HG02610 (cell line): ENCODE results near the gene GTF3C4.
"Not testable (repeated sequence)": the region's sequence is repeated elsewhere in the genome, so short reads cannot be mapped to it uniquely, and the experiment has no call there.

Experiments
- ATAC-seq: cut with Tn5 transposase; IDR thresholded peaks from one replicate; pipeline ENCODE4 v1.9.1; 2021; ENCODE audit warnings: mild to moderate bottlenecking, moderate library complexity; ENCODE audit not compliant: unreplicated experiment

The GTF3C4 gene

DNA sequence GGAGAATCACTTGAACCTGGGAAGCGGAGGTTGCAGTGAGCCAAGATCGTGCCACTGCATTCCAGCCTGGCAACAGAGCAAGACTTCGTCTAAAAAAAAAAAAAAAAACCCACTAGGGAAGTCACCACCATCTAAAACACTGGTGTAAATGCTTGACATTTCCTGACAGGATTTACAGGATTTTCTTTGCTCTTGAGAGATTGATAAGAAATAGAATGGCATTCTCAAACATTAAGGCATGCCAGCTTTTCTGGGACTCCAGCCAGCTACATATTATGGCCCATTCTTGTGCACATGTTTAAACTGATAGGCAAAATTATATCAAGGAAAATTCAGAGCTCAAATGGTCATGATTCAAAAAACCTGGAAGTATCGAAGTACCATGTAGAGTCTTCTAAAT lies 28.7 kb downstream of the GTF3C4 start:
- no peak for ATAC-seq

DNA sequence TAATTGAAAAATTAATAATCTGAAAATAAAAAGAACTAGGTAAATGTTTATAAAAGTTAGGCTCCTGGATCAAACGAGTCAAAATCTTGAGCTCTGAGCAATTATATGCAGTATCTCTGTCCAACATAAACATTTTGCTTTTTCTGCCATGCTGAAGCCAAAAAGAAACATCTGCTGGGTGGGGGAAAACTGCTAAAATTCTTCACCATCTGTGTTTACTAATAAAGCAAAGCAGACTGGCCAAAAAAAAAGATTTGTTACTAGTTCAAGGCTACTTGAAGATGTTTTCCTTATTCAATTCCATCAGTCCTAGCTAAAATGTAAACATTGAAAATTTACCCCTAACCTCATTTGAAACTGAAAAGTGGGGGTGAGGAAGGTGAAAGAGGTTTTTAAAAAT lies 29.7 kb downstream of the GTF3C4 start:
- no peak for ATAC-seq

DNA sequence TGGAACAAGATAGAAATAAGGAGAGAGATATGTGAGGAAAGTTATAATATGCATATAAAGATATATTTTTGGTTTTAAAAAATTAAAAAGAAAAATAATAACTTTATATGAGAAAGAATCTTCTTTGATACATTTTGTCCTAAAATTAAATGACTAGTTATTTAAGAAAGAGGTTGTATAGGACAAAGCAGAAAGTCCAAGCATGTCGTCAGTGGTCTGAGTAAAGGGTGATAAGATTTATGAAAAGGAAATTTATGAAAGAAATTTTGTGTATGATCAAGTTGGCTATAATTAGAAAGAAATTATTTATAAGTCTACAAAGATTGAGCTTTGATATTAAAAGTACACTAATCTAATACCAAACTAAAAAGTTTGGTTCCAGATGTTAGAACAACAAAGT lies 32.0 kb downstream of the GTF3C4 start:
- ATAC-seq, result no peak

DNA sequence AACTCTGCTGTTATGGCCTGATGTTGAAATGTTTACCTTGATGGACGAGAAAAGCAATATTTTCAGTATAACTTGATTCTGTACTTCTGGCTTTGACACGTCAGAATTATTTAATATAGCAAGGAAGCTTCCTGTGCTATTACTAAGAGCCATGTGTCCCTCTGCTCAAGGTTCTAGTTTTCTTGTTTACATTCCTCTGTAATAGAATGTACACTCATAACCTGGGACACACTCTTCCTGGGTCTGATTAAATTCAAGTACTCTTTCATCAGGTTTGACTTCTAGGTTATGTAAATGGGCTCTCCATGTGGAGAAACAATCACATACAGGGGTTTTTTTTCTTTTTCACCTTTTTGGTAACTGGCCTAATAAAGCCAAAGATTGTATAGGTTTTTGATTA lies 33.1 kb downstream of the GTF3C4 start:
- ATAC-seq, result no peak

GRCh38 chr9:132708239-132708638 lies 38.0 kb downstream of the GTF3C4 start:
- ATAC-seq, result no peak

GRCh38 chr9:132708769-132709430 lies 38.6 kb downstream of the GTF3C4 start:
- no peak for ATAC-seq

GRCh38 chr9:132710333-132710732 lies 40.1 kb downstream of the GTF3C4 start:
- ATAC-seq, result no peak

DNA sequence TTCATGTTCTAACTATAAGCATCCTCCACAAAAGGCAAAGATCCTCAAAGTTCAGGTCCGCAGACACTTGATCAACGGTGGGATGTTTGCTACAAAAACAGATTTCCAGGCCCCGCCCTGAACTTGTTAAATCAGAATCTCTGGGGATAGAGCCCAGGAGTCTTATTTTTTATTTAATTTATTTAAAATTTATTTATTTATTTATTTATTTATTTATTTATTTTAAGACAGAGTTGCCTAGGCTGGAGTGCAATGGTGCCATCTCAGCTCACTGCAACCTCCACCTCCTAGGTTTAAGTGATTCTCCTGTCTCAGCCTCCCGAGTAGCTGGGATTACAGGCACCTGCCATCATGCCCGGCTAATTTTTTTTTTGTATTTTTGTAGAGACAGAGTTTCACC lies 40.9 kb downstream of the GTF3C4 start:
- ATAC-seq, result not testable (repeated sequence)

DNA sequence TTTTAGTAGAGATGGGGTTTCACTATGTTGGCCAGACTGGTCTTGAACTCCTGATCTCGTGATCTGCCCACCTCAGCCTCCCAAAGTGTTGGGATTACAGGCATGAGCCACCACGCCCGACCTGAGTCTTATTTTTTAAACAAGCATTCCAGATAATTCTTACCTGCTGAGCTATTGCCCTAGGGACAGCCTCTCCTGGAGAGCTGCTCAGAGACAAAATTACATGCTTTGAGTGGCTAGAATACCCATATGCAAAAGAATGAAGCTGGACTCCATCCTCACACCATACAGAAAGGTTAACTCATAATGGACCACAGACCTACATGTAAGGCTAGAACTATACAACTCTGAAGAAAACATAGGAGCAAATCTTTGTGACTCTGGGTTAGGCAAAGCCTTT lies 41.6 kb downstream of the GTF3C4 start:
- no peak for ATAC-seq

- ATAC-seq, result no peak
Measured at GRCh38 chr9:132712753-132713152, 42.5 kb downstream of the GTF3C4 start.

- ATAC-seq, result no peak
Measured at GRCh38 chr9:132716007-132716406, 45.7 kb downstream of the GTF3C4 start.

DNA sequence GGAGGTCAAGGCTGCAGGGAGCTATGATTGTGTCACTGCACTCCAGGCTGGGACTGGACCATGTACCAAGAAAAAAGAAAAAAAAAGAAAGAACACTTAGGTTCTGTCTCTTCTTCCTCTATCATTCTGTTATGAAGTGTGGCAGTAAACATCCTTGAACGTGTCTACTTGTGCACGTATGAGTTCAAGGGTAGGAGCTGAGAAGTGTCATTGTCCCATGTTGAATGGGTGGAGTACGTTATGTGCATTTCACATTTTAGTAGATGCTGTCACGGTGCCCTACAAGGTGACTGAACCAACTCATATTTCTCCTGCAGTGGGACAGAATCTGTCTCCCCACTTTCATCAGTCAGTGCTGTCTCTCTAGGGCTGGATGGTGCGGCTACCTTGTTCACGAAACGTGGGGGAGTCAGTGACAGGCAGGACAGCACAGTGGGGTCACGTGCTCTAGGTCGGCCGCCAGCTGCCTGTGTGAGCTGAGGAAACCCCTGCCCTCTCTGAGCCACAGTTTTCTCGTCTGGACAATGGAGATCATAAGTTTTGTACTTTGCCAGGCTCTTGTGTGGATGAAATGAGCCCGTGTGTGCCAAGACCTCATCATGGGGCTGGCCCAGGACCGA lies 47.2 kb downstream of the GTF3C4 start:
- ATAC-seq, result no peak

- not testable (repeated sequence) for ATAC-seq
Measured at GRCh38 chr9:132718381-132718928, 48.2 kb downstream of the GTF3C4 start.

DNA sequence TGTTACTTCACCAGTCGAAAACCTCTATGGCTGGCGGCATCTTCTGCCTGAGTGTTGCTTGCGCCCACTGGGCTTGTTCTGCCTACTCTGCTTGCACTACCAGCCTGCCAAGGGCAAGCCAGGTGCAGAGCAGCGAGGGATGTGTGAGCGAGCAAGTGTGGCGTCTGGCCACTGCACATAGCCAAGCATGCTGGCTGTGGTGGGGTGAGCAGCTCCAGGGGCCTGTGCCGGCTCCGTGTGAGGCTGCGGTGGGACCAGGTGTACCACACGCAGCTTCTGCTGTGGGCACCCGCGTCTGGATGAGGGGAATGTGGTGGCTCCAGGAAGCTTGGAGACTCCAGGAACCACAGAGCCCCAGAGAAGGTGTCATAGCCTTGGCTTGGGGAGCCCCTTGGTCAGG lies 51.4 kb downstream of the GTF3C4 start:
- ATAC-seq, result no peak

DNA sequence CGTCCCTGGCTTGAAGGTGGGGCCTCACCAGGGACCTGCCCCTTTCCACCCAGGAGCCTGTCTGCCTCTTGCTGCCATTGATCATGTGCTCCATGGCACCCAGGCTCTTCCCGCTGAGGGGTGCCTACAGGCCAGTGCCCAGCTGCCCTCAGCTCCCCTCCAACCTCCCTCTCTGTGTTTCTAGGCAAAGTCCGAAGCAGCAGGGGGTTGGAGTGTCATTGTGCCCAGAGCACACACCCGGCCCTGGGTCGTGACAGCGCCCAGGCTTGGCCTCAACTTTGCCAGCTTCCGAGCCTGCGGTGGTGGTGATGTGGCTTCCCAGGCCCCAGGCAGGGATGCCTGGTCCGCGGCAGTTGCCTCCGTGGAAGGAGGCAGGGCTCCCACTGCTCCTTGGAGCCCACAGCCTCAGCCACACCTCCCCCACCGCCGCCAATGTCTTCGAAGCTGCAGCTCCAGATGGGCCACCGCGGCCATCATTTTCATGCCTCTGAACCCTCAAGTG lies 52.4 kb downstream of the GTF3C4 start:
- no peak for ATAC-seq

GRCh38 chr9:132723809-132724208 lies 53.5 kb downstream of the GTF3C4 start:
- ATAC-seq, result no peak

- ATAC-seq, result no peak
Measured at GRCh38 chr9:132725306-132725705, 55.0 kb downstream of the GTF3C4 start.

GRCh38 chr9:132726576-132727130 lies 56.4 kb downstream of the GTF3C4 start:
- no peak for ATAC-seq

- no peak for ATAC-seq
Measured at GRCh38 chr9:132728071-132728470, 57.8 kb downstream of the GTF3C4 start.

DNA sequence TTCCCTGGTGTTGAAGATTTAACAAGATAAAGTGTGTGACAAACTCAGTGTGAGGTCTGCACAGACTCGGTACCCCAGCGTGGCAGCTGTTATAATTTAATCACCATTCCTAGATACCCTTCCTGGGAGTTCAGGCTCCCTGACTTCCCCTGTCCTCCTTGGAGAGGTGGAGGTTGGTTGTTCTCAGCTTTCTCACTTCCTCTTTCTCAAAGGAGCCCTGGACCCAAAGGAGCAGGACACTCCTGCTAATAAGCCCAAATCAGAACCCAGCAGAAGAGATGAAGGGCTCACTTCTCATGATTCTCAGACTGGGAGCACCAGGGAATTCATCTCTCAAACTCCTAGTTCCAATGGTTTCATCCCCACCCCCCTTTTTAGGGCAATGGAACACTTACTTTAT lies 58.2 kb downstream of the GTF3C4 start:
- no peak for ATAC-seq

DNA sequence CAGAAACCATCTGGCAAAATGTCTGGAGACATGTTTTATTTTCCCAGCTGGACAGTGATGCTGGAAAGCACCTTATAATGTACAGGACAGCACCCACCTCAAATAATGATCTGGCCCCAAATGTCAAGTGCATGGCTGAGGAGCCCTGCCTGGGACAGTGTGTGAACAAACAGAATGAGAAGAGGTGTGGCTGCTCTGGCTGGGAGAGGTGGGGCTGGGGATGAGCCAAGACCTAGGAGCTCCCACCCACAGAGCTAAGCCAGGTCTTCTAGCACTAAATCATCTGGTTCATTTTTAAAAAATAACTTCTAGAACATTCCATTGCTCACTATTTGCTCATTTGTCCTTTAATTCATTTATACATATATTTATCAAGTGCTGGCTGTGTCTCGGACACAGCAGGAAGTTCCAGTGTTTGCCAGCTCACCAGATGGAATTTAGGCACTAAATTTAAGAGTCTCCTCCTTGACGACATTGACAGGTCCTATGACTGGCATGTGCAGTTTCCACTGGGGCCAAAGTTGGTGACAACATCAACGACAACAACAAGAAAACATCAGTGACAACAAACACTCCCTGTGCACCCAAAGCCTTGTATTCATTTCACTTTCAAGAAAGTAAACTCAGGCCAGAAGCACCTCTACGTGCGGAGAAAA lies 59.1 kb downstream of the GTF3C4 start:
- no peak for ATAC-seq
